ENCODE measurements around the gene RAMACL.

DNA sequence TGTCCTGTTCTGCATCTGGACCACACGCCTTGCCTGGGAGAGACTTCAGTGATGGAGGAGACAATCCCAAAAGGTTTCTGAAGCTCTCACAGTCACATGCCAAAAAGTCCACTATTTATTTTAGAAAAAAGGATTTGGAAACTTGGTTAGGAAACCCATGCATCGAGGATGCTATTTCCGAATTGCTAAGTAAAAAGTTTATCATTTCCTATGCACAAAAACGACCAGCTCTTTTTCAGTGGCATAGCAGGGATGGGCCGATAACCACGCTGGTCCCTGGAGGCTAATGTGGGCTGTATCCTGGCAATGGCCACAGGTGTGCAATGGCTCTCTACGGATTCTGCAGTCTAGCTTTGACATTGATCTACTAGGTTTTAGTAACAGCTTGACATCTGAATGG, 33.9 kb downstream of the RAMACL start:
- TF ChIP-seq TAF1 (IDR thresholded peaks at IDR 0.05; ENCODE audit: borderline replicate concordance, low read depth, low read length) (no peak), POLR2A (IDR thresholded peaks at IDR 0.05; ENCODE audit: low read depth, low read length) (no peak), POLR2AphosphoS5 (IDR thresholded peaks at IDR 0.05; ENCODE audit: low read depth, low read length) (no peak)
